K562 (cell line): ENCODE measurements around the gene MYADML2. TPM values are rescaled to one million over a fixed set of nuclear protein-coding genes. Genes with fewer than 3 reads are reported as not detected.

Experiments
- ATF1 ChIP-seq, 2 experiments: fragments of 450-650 bp in 1 of 2; IDR thresholded peaks; 2 replicates each; pipeline ENCODE4 v1.6.1; 2016; ENCODE audit warnings: missing compliant biosample characterization in 1 of 2, missing genetic modification characterization in 1 of 2
- ATF6 ChIP-seq: sonication (generic); formaldehyde crosslinking; IDR thresholded peaks from 2 replicates; pipeline ENCODE4 v1.4.0; 2020; ENCODE audit warnings: mild to moderate bottlenecking, missing genetic modification reagents
- ETS1 ChIP-seq: conservative IDR thresholded peaks from 2 replicates; pipeline ENCODE4 v1.6.1; 2011; ENCODE audit warnings: low read depth, mild to moderate bottlenecking, low read length; ENCODE audit not compliant: control insufficient read depth
- FOS ChIP-seq: IDR thresholded peaks from 3 replicates; pipeline ENCODE4 v1.6.1; 2011; ENCODE audit not compliant: insufficient read length; ENCODE audit errors: extremely low read depth
- HDAC3 ChIP-seq: fragments of 450-650 bp; IDR thresholded peaks from 2 replicates; pipeline ENCODE4 v1.6.1; 2018; ENCODE audit warnings: borderline replicate concordance, mild to moderate bottlenecking, moderate library complexity; ENCODE audit not compliant: partially characterized antibody
- HMGN3 ChIP-seq: IDR thresholded peaks from 2 replicates; pipeline ENCODE4 v1.6.1; 2011; ENCODE audit warnings: borderline replicate concordance, low read depth, mild to moderate bottlenecking, mixed read lengths, low read length; ENCODE audit not compliant: insufficient read length; ENCODE audit errors: extremely low read depth
- JUNB ChIP-seq: fragments of 450-650 bp; formaldehyde crosslinking; conservative IDR thresholded peaks from 2 replicates; pipeline ENCODE4 v1.4.0; 2020; ENCODE audit warnings: mild to moderate bottlenecking
- MTF1 ChIP-seq: fragments of 250-450 bp; sonication (Bioruptor Pico); IDR thresholded peaks from 2 replicates; pipeline ENCODE4 v1.9.0; 2021; ENCODE audit warnings: moderate library complexity, mild to moderate bottlenecking, inconsistent platforms, borderline replicate concordance
- SAFB ChIP-seq: fragments of 200-400 bp; formaldehyde crosslinking; IDR thresholded peaks from 2 replicates; pipeline ENCODE4 v1.6.1; 2017; ENCODE audit warnings: low read depth, low read length, borderline replicate concordance
- SAFB2 ChIP-seq: fragments of 200-400 bp; formaldehyde crosslinking; IDR thresholded peaks from 2 replicates; pipeline ENCODE4 v1.6.1; 2018; ENCODE audit warnings: borderline replicate concordance, low read length, low read depth, moderate library complexity; ENCODE audit not compliant: severe bottlenecking
- STAT6 ChIP-seq: sonication (generic); formaldehyde crosslinking; IDR thresholded peaks from 2 replicates; pipeline ENCODE4 v1.8.1; 2023; ENCODE audit warnings: mild to moderate bottlenecking, missing genetic modification reagents
- THAP12 ChIP-seq: fragments of 250-450 bp; sonication (Bioruptor Pico); IDR thresholded peaks from 2 replicates; pipeline ENCODE4 v1.9.0; 2021; ENCODE audit warnings: mild to moderate bottlenecking, inconsistent platforms
- ZBTB43 ChIP-seq: sonication (generic); formaldehyde crosslinking; IDR thresholded peaks from 2 replicates; pipeline ENCODE4 v1.8.0; 2023; ENCODE audit warnings: mild to moderate bottlenecking, missing genetic modification reagents
- ZNF699 ChIP-seq: fragments of 250-450 bp; sonication (Bioruptor Pico); IDR thresholded peaks from 2 replicates; pipeline ENCODE4 v1.8.0; 2021; ENCODE audit warnings: mild to moderate bottlenecking, moderate library complexity; ENCODE audit not compliant: insufficient replicate concordance
- polyA plus RNA-seq, 8 experiments: library from polyadenylated mRNA; depleted of rRNA in 4 of 8; stranded (reverse) in 5 of 8; unstranded in 3 of 8; fragments of >200 nt; fragmentation: Nextera tagmentation in 2 of 8; fragmentation: Illumina TruSeq in 1 of 8; extraction: Ambion mirVana in 2 of 8; extraction: Trizol in 1 of 8; gene quantifications; 2 replicates each; pipeline versions ENCODE4 v1.2.1 to v1.2.3, GENCODE V29; 2011 to 2014; ENCODE audit warnings: inconsistent platforms in 1 of 8, missing spikeins in 1 of 8
- total RNA-seq, 7 experiments: library from RNA; depleted of rRNA in 6 of 7; stranded (reverse); fragments of >200 nt in 6 of 7; fragmentation: Illumina TruSeq in 2 of 7; extraction: Trizol in 2 of 7; gene quantifications; 2 replicates each; pipeline versions ENCODE4 v1.2.1 to v1.2.3, GENCODE V29; 2011 to 2021; ENCODE audit warnings: low replicate concordance in 1 of 7

Gene MYADML2
- total and polyA plus RNA-seq, 9 of the 15 experiments (the other 6 are each of a cell fraction or from before 2014, with no cell fraction given) = not detected

- TF ChIP-seq SAFB = no peak
- TF ChIP-seq MTF1 = no peak
- TF ChIP-seq THAP12 (CRISPR knock-in tag) = peak; percentile 75
- peak; percentile 90 for TF ChIP-seq HMGN3
- peak; percentile 98 for TF ChIP-seq ETS1
- peak; percentile 66 for TF ChIP-seq ATF1 (CRISPR knock-in tag; IDR thresholded peaks at IDR 0.05)
- TF ChIP-seq ATF1 (tag; IDR thresholded peaks at IDR 0.05) = peak; percentile 92
- no peak for TF ChIP-seq HDAC3
- no peak for TF ChIP-seq STAT6 (CRISPR knock-in tag)
- no peak for TF ChIP-seq ATF6 (CRISPR knock-in tag)
- TF ChIP-seq ZNF699 = no peak
- no peak for TF ChIP-seq FOS
- 0 out of 2 replicates have a peak, but pooled peaks have one; percentile 23 for TF ChIP-seq ZBTB43 (CRISPR knock-in tag)
- no peak for TF ChIP-seq SAFB2
- no peak for TF ChIP-seq JUNB (CRISPR knock-in tag)
Measured at GRCh38 chr17:81977211-81977808, 30.3 kb upstream of the MYADML2 start, which contains the start of gene ASPSCR1 (continued).
